Fibroblast of skin of left biceps (primary cell): ENCODE results near the gene ICE2.
"Not testable (repeated sequence)": the region's sequence is repeated elsewhere in the genome, so short reads cannot be mapped to it uniquely, and the experiment has no call there.

Experiments used
- DNase-seq, 2 experiments: peaks; one replicate each; pipeline ENCODE4 v3.0.0-alpha.2; 2013; ENCODE audit warnings: low read depth in 2 of 2

ICE2 gene

GRCh38 chr15:60410350-60410749 lies 68.6 kb downstream of the ICE2 start:
- DNase-seq, result not testable (repeated sequence)

- peak in 1 of 2 experiments; percentile 58 for DNase-seq
These were observed 70.4 kb downstream of the ICE2 start for GRCh38 chr15:60408463-60408981.

DNA sequence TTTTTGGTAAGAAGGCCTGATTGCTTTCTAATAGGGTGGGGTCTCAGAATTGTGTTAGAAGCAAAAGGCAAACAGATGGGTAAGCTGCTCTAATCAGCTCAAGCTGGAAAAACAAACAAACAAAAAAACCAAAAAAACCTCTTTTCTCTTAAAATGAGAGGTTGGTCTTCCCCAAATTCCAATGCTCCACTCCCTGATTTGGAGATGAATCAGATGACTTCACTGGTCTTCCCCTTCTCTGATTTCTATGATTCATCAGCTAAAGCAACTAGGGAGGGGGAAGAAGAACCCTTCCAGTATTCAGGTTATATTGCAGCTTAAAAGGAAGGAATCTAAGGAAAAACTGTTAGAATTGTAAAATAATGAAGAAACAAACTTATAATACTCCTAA lies 71.5 kb downstream of the ICE2 start:
- peak; percentile 71 to 72 for DNase-seq

DNA sequence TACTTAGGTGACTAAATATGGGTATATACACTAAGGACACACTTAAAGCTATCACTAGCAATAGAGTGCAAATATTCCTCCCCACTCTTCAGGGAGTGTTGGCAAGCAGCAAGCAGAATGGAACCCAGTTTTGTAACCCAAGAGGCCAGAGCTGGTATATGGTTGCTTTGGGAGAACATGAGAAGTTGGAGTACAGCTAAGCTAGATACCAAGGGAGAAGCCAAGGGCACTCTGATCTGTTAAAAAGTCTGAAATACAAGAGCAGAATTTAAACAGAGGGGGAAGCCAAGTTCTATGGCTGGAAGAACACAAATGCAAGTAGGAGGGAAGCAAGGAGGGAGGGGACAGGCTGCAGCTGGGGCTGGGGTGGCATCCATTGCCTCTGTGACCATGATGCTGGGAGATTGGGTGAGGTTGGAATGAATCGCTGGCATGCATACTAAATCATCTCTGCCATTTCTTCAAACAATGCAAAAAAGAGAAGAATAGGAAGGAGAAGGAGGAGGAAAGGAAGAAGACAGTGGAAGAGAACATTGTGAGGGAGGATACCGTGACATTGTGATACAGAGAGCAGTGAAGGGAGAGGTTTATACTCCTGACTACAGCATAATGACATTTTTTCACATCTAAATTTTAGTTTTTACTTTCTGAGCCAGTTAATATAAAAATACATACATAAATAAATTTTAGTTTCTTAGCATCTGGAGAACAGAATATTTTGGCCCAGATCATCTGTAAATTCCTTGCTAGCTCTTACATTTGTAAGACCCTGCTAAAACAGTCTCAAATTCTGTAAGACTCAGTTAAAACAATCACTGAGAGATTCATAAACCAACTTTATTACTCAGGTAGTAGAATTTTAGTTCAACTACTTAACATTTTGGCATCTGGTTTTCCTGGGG lies 72.2 kb downstream of the ICE2 start:
- no peak for DNase-seq

- no peak for DNase-seq
These were observed 73.5 kb downstream of the ICE2 start for GRCh38 chr15:60405399-60405798.

- DNase-seq, result not testable (repeated sequence)
These were observed 74.6 kb downstream of the ICE2 start for GRCh38 chr15:60404351-60404750.

DNA sequence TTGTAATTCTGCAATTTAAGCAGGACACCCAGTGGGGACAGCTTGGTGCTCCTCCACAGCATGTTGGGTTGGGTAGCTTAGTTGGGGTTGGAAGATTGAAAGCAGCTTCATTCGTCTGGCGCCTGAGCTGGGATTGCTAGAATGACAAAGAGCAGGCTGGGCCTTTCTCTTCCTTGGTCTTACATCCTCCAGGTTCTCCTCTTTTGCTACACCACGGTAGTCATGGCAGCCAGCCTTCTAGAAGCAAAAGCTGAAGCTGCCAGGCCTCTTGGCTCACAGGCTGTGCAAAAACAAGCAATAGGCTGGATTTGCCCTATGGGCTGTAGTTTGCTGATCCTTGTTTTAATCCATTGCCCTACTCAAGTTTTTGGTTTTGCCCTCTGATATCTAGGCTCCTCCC lies 78.0 kb downstream of the ICE2 start:
- no peak for DNase-seq

DNA sequence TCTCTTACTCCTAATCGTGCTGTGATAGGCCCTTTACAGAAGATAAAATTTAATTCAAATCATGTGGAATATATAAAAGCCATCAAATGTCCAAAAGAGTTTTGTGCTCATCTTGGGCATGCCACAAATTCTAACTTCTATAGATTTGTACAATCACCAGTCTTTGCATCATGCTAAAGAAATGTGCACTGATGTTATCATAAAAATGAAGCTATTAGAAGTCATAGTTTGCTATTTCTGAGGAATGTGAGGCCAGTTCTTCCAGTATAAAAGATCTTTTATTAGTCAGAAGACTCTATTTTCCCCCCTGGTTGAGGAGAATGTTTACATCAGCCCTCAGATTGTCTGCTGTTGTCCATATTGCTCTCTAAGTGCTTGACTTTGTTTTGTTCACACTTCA lies 79.0 kb downstream of the ICE2 start:
- DNase-seq, result peak; percentile 85 to 87

DNA sequence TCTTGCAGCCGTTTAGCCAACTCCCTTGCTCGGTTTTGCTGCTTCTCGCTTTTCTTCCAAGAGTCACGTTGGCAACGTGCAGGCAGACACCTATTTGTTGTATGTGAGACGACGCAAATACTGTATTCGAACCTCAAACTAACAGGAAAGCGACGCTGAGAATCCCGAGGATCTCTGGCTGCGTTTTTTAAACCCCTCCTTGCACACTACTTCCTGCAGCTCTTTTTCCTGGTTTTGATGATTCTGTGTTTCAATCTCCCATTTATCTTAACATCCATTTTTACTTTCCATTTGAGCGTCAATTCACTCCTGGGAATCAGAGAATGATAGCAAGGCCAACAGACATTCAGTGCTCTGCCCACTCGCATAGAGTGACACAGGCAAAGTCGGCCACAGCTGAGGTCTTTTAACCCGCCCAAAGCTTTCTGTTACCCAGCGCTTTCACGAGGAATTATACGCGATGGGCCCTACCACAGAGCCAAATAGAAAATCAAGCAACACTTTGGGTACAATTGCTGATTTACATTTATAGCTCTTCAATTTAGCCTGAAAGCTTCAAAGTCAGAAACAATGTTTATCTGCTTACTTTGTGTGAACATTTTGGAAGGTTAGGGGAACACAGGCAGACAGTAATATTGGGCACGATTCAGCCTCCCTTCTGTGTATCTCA lies 79.6 kb downstream of the ICE2 start:
- no peak for DNase-seq

DNA sequence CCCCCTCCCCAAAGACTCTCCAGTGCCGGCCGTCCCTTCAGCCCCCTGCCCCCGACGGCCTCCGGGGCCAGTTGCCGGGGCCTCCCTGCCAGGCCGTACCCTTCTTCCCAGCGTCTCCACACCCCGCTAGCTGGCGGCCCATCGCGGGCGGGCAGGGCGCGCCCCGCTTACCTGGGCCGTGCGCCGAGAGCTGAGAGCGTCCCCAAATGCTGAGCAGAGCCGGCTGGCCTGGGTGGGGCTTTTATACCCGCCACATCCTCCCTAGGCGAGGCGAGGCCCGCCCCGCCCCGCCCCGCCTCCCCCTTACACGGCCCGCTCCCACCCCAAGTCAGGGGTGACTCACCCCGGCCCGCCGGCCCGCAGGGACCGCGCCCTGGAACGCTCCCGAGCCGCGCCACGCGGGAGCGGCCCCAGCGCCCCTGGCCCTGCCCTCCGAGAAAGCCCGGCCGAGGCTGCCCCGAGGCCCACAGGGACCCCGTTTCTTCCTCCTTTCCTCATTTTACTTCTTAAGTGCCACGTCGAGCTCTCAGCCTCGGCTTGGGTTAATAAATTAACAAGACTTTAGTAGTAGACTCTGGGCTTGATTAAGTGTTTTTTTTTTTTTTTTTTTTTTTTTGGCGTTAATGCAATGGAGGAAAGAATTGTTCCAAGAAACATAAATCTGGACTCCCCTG lies 81.0 kb downstream of the ICE2 start, which contains the start of gene ANXA2:
ANXA2 (minus strand) TSS at position 215 of the 674 bp plus-strand sequence. CDS start 11,911 bp downstream, outside the sequence.
- peak; percentile 82 to 88 for DNase-seq

DNA sequence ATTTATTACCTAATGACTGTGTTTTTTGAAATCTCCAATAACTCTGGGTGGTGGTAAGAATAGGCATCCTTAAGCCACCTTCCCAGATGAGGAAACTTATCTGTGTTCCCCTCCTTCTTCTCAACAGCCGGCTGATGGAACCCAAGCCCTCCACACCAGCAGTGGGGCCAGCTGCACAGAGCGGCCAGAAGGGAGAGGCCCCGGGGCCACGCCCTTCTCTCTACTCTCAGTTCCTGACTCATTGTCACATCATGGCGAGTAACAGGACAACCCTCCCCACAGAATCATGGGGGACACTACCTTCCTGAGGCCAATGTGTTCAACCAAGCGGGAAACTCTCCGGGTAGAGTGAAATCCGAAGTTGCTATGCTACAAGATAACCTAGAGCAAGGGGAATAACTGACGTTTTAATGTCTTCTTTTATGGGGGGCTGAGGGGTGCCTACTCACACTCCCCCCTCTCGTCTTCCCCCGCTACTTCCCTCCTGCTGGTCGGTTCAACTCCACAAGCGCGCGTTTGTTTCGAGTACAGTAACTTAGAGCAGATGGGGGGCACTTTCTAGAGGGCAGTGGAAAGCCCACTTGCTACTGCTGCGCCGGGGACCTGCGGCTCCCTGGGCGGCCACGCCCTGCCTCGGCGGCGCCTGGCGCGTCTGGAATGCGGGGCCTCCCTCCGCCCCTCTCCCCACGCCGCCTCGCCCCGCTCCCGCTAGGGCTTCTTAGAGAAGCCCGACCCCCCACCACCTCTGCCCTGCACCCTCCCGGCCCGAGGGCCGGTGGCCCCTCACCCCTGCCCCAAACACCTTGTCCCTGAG lies 81.8 kb downstream of the ICE2 start:
- no peak for DNase-seq

DNA sequence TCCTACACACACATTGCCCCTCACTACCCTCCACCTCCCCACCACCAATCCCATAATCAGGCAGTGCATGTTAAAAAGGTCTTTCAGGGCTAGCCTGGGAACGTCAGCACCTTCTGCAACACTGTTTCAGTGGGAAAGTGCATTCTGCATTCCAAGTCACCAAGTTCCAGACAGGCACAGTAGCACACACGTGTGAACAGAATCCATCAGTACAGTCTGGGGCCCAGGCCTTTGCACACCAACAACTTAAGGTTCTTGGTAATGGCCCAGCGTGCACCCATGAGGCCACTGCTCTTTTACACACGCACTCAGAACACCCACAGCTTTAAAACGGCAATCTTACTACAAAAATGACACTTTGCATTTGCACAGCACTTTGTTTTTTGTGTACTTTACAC lies 82.4 kb downstream of the ICE2 start:
- DNase-seq, result no peak

DNA sequence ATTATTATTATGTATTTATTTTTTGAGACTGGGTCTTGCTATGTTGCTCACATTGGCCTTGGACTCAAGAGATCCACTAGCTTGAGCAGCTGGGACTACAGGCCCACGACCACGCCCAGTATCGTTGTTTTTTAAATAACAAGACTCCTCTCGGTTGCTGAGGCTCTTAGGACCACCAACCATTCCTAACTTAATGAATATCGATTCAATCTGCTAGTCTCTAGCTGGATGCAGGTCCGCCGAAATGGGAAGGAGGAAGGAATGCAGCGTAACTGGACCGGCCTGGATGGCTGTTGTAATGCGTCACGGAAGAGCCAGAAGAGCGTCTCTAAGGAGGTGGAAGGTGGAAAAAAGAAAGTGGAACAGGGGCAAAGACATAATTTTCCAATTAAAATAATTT lies 82.8 kb downstream of the ICE2 start:
- DNase-seq, result no peak

- DNase-seq, result no peak
These were observed 83.5 kb downstream of the ICE2 start for GRCh38 chr15:60395276-60396011.

DNA sequence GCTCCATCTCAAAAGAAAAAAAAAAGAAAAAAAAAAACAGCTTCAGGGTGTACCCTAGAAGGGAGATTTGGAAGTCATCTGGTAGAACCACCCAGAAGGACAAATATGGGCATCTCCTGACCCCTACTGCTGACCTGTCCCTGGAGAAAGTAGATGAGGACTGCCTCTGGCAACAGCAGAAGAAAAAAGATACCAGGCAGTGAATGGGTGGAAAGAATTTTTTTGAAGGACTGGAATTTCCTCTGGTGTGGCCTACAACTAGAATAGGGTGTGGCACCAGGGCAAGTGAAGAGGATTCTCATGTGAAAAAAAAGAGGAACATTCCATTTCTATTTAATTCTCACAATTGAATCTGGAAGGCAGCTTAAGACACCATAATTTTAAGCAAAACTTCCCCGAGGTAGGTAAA lies 84.2 kb downstream of the ICE2 start:
- no peak for DNase-seq

- DNase-seq, result peak; percentile 93 to 95
These were observed 85.8 kb downstream of the ICE2 start for GRCh38 chr15:60392986-60393790.

DNA sequence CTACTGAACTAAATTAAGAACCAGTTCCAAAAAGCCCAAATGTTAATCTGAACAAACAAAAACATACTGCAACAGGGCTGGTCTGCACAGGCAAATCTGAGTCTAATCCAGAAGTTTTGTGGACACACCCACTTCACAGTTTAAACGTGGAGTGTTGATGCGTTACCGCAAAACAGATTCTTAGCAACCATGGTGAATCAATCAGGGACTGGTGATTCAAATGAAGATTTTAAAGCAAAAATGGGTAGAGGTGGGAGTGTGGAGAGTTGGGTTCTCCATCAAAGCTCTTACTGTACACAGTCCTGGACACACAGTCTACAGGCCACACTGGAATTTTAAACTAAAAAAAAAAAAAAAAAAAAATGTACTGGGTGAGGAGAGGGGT lies 86.3 kb downstream of the ICE2 start:
- DNase-seq, result peak in 1 of 2 experiments; percentile 68

DNA sequence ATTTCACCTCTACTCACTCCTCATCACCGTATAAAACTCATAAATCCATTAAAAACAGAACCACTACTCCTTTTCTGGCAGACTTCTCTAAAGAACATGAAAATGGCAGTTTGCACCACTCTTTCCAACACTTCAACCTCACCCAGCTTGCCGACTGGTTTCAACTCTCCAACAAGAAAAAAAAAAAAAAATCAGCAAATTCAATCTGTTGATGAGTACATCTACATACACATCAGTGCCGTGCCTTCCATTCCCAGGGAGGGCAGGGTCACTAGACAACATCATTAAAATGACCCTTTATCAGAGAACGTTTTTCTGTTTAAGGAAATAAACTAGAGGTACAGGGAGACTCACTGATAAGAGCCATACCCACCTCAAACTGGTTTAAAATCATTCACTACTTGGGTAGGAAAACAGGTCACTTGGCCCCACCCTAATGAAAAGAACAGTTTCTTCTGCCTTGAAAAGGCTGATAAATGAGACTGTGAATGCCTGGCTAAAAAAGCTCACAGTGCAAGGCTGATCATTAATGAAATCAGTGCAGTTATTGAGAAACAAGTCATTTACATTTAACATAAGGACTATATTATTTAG lies 87.1 kb downstream of the ICE2 start:
- no peak for DNase-seq

GRCh38 chr15:60390871-60391501 lies 88.0 kb downstream of the ICE2 start:
- DNase-seq, result peak in 1 of 2 experiments; percentile 53
